Measurements from ENCODE around the gene PPCDC. TPM values are rescaled to one million over a fixed set of nuclear protein-coding genes. Genes with fewer than 3 reads are reported as not detected.

Gene PPCDC
- total and polyA plus RNA-seq, 2 of the 4 experiments (the other 2 are of a cell fraction) = 13.3 to 16.3 TPM

DNA sequence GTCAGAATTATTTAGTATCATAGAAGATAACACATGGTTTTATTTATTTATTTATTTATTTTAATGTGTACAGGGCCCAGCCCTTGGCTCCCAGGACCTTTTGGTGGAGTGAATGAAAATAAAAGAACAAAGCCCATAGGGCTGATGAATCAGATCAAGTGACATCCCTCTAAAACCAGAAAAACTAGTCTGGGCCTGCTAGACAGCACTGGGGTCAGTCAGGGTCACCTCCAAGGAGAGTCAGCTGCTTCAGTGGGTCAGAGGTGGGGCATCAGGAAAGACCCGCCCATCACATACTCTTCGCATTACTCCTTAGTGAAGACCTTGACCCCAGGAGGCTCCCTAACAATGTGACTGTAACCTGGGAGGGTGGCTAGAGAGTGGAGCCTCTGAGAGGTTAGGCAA is 12.8 kb downstream of the PPCDC start:
- Histone ChIP-seq H4K20me1 (ENCODE audit: insufficient read depth, low read length) (no peaks in the 10 kb centered on the region), H4K8ac (ENCODE audit: low read depth in 2 of 2, low read length in 2 of 2) (no peak overlapping the region), H2BK15ac (ENCODE audit: low read depth, low read length) (no peak overlapping the region), H3K4me2 (ENCODE audit: low read depth, low read length) (no peak overlapping the region), H2AK9ac (replicated peaks; ENCODE audit: low read depth, low read length, poor library complexity) (no peak overlapping the region), H3K4me1 (ENCODE audit: control insufficient read depth, insufficient read depth, low read length) (peaks cover 2% of the 10 kb centered on the region; the same call in 1 of the 2 replicates), H3K9me3 (ENCODE audit: control insufficient read depth, insufficient read depth, low read length) (no peaks in the 10 kb centered on the region), H3K79me1 (ENCODE audit: low read depth in 1 of 2, low read length in 2 of 2) (peaks cover 5 to 7% of the 10 kb centered on the region in 2 experiments; a peak in 1 of 4 replicates), H3K27ac (ENCODE audit: insufficient read depth, low read length) (no peak overlapping the region), H3K56ac (ENCODE audit: extremely low read depth, insufficient read depth, low read length) (no peak overlapping the region), H3K23ac (ENCODE audit: low read depth, low read length) (no peak overlapping the region), H2AK5ac (ENCODE audit: low read depth, low read length) (no peak overlapping the region), H4K91ac (ENCODE audit: insufficient read depth, low read depth, low read length) (no peak overlapping the region), H3K9me1 (ENCODE audit: insufficient read depth, low read length) (no peaks in the 10 kb centered on the region), H2BK20ac (ENCODE audit: low read depth, low read length) (no peak overlapping the region), H3K4me3 (ENCODE audit: insufficient read depth, low read depth, low read length) (no peak overlapping the region), H2AFZ (replicated peaks; ENCODE audit: low read length, poor library complexity) (no peak overlapping the region), H3K36me3 (ENCODE audit: control insufficient read depth, insufficient read depth, low read length) (no peaks in the 10 kb centered on the region), H3K9ac (ENCODE audit: low read depth, low read length) (no peak overlapping the region), H2BK120ac (ENCODE audit: low read depth, low read length) (no peak overlapping the region), H3K18ac (ENCODE audit: low read depth, low read length) (no peak overlapping the region), H3K4ac (ENCODE audit: low read depth, low read length) (no peak overlapping the region), H3K27me3 (ENCODE audit: control insufficient read depth, insufficient read depth, low read length) (no peaks in the 10 kb centered on the region), H3K14ac (replicated peaks; ENCODE audit: low read depth, low read length) (no peak overlapping the region), H4K5ac (ENCODE audit: low read depth, low read length) (no peak overlapping the region), H2BK5ac (ENCODE audit: low read depth, low read length, poor library complexity, severe bottlenecking) (no peak overlapping the region)
- WGBS, 2 experiments (ENCODE audit: extremely low coverage in 2 of 2, insufficient read length in 1 of 2) = no CpG with 5 or more reads among the region's 2 CpGs
- intact Hi-C loops (cut with micrococcal nuclease) (no loop called here), in situ Hi-C loops (cut with MboI; ENCODE audit: low sequenced_read_pairs) (no loop called here), dilution Hi-C loops (cut with HindIII; ENCODE audit: low sequenced_read_pairs, unreplicated experiment) (no loop called here)
- ChIA-PET CTCF (no interaction called here), POLR2A (ENCODE audit: unreplicated experiment) (no interaction called here)
- TF ChIP-seq MXI1 (IDR thresholded peaks at IDR 0.05; ENCODE audit: borderline replicate concordance, low read depth, low read length) (no peak), FOS (IDR thresholded peaks at IDR 0.05; ENCODE audit: low read depth, low read length) (no peak), MAZ (IDR thresholded peaks at IDR 0.05; ENCODE audit: borderline replicate concordance, low read depth, low read length) (no peak), POLR2A (IDR thresholded peaks at IDR 0.05; ENCODE audit: low read depth, low read length) (no peak)
- TF ChIP-seq, protein P1, sequence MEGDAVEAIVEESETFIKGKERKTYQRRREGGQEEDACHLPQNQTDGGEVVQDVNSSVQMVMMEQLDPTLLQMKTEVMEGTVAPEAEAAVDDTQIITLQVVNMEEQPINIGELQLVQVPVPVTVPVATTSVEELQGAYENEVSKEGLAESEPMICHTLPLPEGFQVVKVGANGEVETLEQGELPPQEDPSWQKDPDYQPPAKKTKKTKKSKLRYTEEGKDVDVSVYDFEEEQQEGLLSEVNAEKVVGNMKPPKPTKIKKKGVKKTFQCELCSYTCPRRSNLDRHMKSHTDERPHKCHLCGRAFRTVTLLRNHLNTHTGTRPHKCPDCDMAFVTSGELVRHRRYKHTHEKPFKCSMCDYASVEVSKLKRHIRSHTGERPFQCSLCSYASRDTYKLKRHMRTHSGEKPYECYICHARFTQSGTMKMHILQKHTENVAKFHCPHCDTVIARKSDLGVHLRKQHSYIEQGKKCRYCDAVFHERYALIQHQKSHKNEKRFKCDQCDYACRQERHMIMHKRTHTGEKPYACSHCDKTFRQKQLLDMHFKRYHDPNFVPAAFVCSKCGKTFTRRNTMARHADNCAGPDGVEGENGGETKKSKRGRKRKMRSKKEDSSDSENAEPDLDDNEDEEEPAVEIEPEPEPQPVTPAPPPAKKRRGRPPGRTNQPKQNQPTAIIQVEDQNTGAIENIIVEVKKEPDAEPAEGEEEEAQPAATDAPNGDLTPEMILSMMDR (conservative IDR thresholded peaks at IDR 0.05; ENCODE audit: low read depth, low read length) = no peak
- BruUV-seq (replicated peaks) = no TSS peak
- DNase-seq (no peak), ATAC-seq (ENCODE audit: low read depth) (no peak)
